Subcutaneous adipose tissue (tissue), 4 donors: ENCODE data around the gene DNAJC25. TPM values are rescaled to one million over a fixed set of nuclear protein-coding genes. Genes with fewer than 3 reads are reported as not detected.

Source experiments
- total RNA-seq, 4 donors: library from RNA; depleted of rRNA; stranded (reverse); fragments of >200 nt; gene quantifications; one replicate each; pipeline ENCODE4 v1.1.0, GENCODE V29; 2016
- TF ChIP-seq, protein P1 (sequence below): fragments of 450-650 bp; IDR thresholded peaks from one replicate; pipeline ENCODE4 v1.5.1; 2016; ENCODE audit warnings: low read depth, mild to moderate bottlenecking, control low read depth, antibody characterized with exemption, moderate library complexity

The DNAJC25 gene
- total RNA-seq, result 10 to 100 TPM; 10.4 to 12.8 (median 11.6) TPM

DNA sequence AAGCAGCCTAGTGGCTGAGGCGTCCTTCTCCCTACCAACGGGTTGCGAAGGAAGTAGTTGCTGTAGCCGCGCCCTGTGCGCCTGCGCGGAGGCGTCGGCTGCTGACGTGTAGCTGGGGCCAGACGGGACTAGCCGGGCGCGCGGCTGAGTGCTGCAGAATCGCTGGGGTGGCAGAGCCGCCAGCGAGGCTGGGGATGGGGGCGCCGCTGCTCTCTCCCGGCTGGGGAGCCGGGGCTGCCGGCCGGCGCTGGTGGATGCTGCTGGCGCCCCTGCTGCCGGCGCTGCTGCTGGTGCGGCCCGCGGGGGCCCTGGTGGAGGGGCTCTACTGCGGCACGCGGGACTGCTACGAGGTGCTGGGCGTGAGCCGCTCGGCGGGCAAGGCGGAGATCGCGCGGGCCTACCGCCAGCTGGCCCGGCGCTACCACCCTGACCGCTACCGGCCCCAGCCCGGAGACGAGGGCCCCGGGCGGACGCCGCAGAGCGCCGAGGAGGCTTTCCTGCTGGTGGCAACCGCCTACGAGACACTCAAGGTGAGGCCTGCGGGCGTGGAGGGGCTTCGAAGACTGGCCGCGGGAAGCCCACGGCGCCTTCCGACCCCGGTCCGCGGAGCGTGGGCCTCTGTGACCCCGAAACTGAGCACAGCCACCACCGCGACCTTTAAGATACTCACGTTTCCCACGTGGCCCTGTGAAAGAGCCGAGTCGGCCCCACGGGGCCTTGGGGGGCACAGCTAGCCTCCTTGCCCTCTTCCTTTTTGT, at the start of gene DNAJC25:
TSS of gene DNAJC25 (plus strand) at position 121 of the 758 bp plus-strand sequence. CDS start at position 195, 74 bp downstream.
- TF ChIP-seq, protein P1, sequence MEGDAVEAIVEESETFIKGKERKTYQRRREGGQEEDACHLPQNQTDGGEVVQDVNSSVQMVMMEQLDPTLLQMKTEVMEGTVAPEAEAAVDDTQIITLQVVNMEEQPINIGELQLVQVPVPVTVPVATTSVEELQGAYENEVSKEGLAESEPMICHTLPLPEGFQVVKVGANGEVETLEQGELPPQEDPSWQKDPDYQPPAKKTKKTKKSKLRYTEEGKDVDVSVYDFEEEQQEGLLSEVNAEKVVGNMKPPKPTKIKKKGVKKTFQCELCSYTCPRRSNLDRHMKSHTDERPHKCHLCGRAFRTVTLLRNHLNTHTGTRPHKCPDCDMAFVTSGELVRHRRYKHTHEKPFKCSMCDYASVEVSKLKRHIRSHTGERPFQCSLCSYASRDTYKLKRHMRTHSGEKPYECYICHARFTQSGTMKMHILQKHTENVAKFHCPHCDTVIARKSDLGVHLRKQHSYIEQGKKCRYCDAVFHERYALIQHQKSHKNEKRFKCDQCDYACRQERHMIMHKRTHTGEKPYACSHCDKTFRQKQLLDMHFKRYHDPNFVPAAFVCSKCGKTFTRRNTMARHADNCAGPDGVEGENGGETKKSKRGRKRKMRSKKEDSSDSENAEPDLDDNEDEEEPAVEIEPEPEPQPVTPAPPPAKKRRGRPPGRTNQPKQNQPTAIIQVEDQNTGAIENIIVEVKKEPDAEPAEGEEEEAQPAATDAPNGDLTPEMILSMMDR, result no peak

DNA sequence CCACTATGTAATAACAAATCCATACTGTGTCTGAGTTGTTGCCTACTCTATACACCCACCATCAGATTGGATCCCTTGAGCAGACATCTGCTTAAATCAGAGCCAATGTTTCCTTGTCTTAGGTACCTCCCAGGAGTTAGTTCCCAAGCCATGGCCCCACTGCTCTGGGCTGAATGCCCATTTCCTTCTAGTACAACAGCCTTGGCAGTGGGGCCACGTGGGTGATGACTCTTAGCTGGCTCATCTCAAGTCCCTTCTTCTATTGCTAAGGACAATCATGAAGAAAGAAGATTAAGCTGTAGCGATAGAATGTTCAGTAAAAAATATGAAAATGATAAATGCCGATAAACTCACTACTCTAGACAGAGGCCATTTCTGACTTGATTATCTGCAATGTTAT, 48.2 kb upstream of the DNAJC25 start:
- TF ChIP-seq, protein P1, result no peak

DNA sequence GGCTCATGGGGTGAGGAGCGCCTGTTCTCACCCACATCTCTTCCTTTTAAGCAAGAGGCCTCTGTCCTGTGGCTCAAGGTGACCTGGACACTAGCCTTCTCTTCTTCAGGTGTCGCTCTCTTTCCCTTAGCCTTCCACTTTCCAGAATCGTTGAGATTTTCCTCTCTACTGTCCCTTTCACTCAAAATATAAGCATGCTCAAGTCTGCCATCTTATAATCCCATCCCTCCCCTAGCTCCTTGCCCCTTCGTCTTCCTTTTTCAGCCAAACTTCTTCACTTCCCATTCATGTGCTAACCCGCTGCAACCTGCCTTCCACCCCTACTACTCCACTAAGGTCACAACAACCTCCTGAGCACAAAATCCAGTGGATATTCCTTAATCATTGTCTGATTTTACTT, 44.8 kb upstream of the DNAJC25 start:
- TF ChIP-seq, protein P1, result no peak

DNA sequence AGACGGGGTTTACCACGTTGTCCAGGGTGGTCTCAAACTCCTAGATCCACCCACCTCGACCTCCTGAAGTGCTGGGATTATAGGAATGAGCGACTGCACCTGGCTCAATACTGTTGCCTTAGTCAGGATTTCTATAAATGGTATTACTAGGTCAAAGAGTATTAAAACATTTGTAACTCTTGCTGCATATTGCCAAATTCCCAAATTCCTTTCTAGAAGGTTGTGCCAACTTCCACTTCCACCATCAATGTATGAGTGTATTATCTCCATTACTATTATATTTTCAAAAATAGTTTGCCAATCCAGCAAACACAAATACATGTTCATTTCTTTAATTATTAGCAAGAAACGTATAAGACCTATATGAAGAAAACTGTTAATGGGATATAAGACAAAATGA, 42.3 kb upstream of the DNAJC25 start:
- TF ChIP-seq, protein P1, result no peak

DNA sequence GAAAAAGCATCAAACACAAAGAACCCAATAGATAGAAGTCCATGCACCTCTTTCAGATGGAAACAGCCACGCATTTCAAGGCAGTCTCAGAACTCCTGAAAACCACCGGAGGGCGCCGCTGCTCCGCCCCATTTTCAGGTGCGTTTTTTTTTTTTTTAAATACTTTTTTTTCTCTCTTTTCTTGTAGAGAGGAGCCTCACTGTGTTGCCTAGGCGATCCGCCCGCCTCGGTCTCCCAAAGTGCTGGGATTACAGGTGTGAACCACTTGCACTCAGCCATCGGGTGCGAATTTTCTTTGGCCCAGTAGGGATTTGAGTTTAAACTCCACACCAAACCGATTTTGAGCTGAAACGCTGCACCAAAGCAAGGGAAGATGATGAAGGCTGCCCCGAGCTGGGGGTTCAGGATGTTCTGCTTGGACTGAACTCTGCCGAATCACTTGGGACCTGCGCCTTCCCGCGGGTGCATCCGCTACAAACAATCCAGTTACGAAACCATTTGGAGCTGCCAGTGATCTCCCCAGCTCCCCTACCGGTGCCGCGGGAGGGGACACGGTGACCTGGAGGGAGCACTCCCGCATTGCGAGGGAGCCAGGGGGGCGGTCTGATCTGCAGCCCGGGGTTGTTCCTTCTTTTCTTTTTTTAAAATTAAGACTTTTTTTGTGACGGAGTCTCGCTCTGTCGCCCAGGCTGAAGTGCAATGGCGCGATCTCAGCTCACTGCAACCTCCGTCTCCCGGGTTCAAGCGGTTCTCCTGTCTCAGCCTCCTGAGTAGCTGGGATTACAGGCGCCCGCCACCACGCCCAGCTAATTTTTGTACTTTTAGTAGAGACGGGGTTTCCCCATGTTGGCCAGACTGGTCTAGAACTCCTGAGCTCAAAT, 33.0 kb upstream of the DNAJC25 start:
- TF ChIP-seq, protein P1, result no peak

DNA sequence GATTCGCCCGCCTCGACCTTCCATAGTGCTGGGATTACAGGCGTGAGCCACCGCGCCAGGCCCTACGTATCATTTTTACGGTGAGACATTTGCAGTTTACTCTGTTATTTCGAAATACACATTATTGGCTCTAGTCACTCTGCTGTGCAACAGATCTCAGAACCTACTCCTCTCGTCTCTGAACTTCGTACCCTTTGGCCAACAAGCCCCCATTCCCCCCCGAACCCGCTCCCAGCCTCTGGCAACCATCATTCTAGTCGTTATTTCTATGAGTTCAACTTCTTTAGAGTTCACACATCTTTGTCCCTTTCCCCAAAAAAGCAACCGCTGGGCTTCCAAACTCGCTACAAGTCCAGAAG, 32.4 kb upstream of the DNAJC25 start:
- TF ChIP-seq, protein P1, result no peak
